Upper lobe of left lung (tissue), 6 donors: ENCODE data around the gene EFNA2. TPM values are rescaled to one million over a fixed set of nuclear protein-coding genes. Genes with fewer than 3 reads are reported as not detected.
A peak's percentile ranks its signal among the peaks of the same experiment; 100 is the strongest.

Source experiments
- ATAC-seq, 2 donors: fragments of 200-7000 bp; cut with Tn5 transposase; one replicate each; pipeline ENCODE4 v1.9.1; 2022; ENCODE audit warnings: mild to moderate bottlenecking in 2 of 2, moderate library complexity in 2 of 2; ENCODE audit not compliant: low FRiP score in 2 of 2
- DNase-seq, 2 donors: peaks; one replicate each; pipeline ENCODE4 v3.0.0-alpha.2; 2019 to 2020
- H3K27ac ChIP-seq, 4 donors: fragments of 200-600 bp; sonication (generic); one replicate each; pipeline ENCODE4 v1.5.1; 2016 to 2019
- H3K27me3 ChIP-seq, 4 donors: fragments of 200-600 bp; sonication (generic); one replicate each; pipeline ENCODE4 v1.5.1; 2017 to 2019
- H3K36me3 ChIP-seq, 4 donors: fragments of 200-600 bp; sonication (generic); one replicate each; pipeline ENCODE4 v1.5.1; 2016 to 2019
- H3K4me1 ChIP-seq, 4 donors: fragments of 200-600 bp; sonication (generic); one replicate each; pipeline ENCODE4 v1.5.1; 2018 to 2019
- H3K4me3 ChIP-seq, 4 donors: fragments of 200-600 bp; sonication (generic); one replicate each; pipeline ENCODE4 v1.5.1; 2017 to 2019; ENCODE audit warnings: mild to moderate bottlenecking in 2 of 4, moderate library complexity in 1 of 4
- H3K9me3 ChIP-seq, 4 donors: fragments of 200-600 bp; sonication (generic); one replicate each; pipeline ENCODE4 v1.5.1; 2018 to 2019
- EP300 ChIP-seq, 4 donors: sonication (generic); formaldehyde crosslinking; IDR thresholded peaks; one replicate each; pipeline ENCODE4 v1.5.1; 2017; ENCODE audit warnings: antibody characterized with exemption in 4 of 4, control low read depth in 2 of 4
- POLR2A ChIP-seq, 4 donors: fragments of 450-650 bp; IDR thresholded peaks; one replicate each; pipeline ENCODE4 v1.5.1; 2016 to 2017; ENCODE audit warnings: antibody characterized with exemption in 4 of 4, mild to moderate bottlenecking in 2 of 4
- POLR2AphosphoS5 ChIP-seq, 2 donors: sonication (generic); formaldehyde crosslinking; IDR thresholded peaks; one replicate each; pipeline ENCODE4 v1.5.1; 2017; ENCODE audit warnings: antibody characterized with exemption in 2 of 2
- WGBS, 2 donors: methylation state at CpG; one replicate each; pipeline ENCODE4 v1.1.5; 2017 to 2018; 5-methylcytosine and 5-hydroxymethylcytosine counted together
- total RNA-seq, 6 donors: library from RNA; depleted of rRNA in 4 of 6; stranded (reverse); fragments of >200 nt in 4 of 6; gene quantifications; one replicate each; pipeline versions ENCODE4 v1.1.0 to v1.2.1, GENCODE V29; 2016 to 2021
- TF ChIP-seq, protein P1 (sequence below), 6 experiments: fragments of 450-650 bp in 4 of 6; fragments of 200-600 bp in 2 of 6; sonication (generic) in 2 of 6; IDR thresholded peaks; one replicate each; pipeline ENCODE4 v1.5.1; 2016 to 2019; ENCODE audit warnings: antibody characterized with exemption in 6 of 6
- donor health status: DM: no; HTN: no; CAD: no; lungs with moderate emphysema.
- donor health status: DM: no; HTN: yes; CAD: no; lungs with severe emphysema.

Gene EFNA2
- total RNA-seq, 6 donors from 2014 or later, result not detected

DNA sequence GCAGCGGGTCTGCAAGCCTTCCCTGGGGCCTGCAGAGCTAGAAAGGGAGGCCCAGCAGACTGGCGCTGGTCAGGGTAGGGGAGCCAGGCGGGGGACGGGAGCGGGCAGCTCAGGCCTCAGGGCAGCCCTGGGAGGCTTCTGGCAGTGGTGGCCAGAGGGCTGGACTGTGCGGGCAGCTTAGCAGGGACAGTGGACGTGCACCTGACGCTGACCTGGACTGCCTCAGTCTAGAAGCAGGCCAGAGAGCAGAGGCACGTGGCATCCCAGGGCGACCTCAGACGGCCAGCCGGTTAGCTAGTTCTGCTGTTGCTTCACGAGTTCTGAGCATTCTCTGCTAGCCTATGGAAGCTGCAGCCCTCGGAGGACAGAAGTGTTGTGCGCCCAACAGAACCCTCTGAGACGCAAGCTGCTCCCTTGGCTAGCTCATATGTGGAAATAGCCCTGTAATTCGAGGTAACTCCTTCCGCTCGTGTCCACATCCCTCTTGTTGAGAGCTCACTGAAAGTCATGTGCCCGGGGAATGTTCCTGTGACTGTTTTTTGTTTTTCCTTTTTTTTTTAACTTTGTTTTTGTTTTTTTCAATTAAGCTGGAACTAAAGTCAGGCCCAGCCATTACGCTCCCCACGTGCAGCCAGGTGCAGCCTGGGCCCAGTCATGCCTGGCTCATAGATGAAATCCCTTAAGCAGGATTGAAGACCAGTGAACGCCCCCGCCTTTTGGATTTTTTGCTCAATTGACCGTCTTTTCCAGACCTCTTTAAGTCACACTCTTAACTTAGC, 12.2 kb upstream of the EFNA2 start:
- H3K9me3 ChIP-seq, result no peaks in the 10 kb centered on the region
- WGBS, 2 donors, result 81 to 85% methylated on average over 19 to 25 of the region's 25 CpGs
- peaks cover 32 to 57% (median 44%) of the 10 kb centered on the region in 4 donors for H3K36me3 ChIP-seq
- H3K27ac ChIP-seq, result peak overlapping the region; percentile 45 to 99 (median 94)
- TF ChIP-seq POLR2A (IDR thresholded peaks at IDR 0.05), result peak in 1 of 4 donors; percentile 10
- TF ChIP-seq POLR2AphosphoS5 (IDR thresholded peaks at IDR 0.05), result no peak
- TF ChIP-seq, protein P1, sequence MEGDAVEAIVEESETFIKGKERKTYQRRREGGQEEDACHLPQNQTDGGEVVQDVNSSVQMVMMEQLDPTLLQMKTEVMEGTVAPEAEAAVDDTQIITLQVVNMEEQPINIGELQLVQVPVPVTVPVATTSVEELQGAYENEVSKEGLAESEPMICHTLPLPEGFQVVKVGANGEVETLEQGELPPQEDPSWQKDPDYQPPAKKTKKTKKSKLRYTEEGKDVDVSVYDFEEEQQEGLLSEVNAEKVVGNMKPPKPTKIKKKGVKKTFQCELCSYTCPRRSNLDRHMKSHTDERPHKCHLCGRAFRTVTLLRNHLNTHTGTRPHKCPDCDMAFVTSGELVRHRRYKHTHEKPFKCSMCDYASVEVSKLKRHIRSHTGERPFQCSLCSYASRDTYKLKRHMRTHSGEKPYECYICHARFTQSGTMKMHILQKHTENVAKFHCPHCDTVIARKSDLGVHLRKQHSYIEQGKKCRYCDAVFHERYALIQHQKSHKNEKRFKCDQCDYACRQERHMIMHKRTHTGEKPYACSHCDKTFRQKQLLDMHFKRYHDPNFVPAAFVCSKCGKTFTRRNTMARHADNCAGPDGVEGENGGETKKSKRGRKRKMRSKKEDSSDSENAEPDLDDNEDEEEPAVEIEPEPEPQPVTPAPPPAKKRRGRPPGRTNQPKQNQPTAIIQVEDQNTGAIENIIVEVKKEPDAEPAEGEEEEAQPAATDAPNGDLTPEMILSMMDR (IDR thresholded peaks at IDR 0.05), result no peak
- H3K27me3 ChIP-seq, result no peaks in the 10 kb centered on the region
- peaks cover 64 to 78% (median 67%) of the 10 kb centered on the region in 4 donors for H3K4me1 ChIP-seq
- DNase-seq (peak; percentile 55 to 75), ATAC-seq (no peak)
- no peak overlapping the region for H3K4me3 ChIP-seq

DNA sequence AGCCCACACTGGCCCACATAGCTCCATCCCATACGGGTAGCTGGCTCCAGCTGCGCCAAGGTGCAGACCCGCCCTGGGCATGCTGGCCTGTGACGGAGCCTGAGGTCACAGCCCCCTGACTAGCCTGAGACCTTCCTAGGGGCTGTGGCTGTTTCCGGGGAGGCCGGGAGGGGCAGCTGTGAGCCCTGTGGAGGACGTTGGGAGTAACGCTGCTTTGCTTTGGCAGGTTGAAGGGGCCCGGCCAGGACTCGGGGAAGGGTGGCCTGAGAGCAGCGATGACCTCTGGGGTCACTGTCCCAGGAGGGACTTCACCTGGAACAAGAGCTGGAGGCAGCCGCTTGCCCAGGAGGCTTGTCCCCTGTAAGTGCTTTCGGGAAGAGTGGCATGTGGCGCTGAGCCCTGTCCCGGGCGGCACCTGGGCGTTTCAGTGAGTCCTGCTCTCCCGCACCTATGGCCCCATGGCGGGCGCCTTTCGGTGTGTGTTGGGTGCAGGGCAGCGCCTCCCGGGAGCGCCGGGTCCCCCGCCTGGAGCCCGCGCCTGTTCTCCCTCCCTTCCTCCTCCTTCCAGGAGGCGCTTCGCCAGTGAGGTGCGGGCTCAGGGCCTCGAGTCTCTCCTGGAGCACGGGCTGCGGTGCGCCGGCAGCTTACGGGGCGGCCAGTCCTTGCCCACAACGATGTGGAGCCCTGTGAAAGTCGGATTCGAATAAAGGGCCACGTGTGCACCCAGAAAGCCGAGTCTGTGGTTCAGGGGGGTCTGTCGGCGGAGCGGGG, 11.4 kb upstream of the EFNA2 start:
- Histone ChIP-seq H3K27me3 (no peaks in the 10 kb centered on the region), H3K36me3 (peaks cover 37 to 65% (median 50%) of the 10 kb centered on the region in 4 donors), H3K4me1 (peaks cover 61 to 73% (median 62%) of the 10 kb centered on the region in 4 donors), H3K9me3 (no peaks in the 10 kb centered on the region), H3K4me3 (peak overlapping the region in 3 of 4 donors; percentile 60 to 69 (median 69)), H3K27ac (peak overlapping the region; percentile 92 to 99 (median 97))
- 83 to 87% methylated on average over 45 of the region's 46 CpGs for WGBS, 2 donors
- ATAC-seq, result no peak
- TF ChIP-seq POLR2AphosphoS5 (IDR thresholded peaks at IDR 0.05) (no peak), POLR2A (IDR thresholded peaks at IDR 0.05) (no peak), EP300 (IDR thresholded peaks at IDR 0.05) (no peak)
- TF ChIP-seq, protein P1 (IDR thresholded peaks at IDR 0.05), result no peak
- peak in 1 of 2 donors; percentile 87 for DNase-seq

DNA sequence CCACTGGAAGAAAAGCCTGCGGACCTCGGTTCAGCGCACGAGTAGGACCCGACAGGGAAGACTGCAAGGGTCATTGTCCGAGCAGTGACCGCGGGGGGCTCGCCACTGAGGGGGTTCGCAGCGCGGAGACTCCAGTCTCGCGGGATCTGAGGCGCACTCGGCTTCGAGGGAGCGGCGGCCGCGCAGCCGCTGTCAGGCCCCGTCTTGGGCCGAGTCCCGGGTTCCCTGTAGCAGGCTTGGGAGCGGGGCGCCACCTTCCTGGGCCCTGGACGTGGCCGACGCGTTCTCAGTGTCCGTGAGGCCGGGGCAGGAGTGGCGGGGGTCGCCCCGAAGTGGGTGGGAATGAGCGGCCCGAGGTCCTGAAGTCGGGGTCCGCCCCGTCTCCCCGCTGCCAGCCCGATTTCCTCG, 10.8 kb upstream of the EFNA2 start:
- Histone ChIP-seq H3K36me3 (peaks cover 37 to 68% (median 53%) of the 10 kb centered on the region in 4 donors), H3K27ac (peak overlapping the region; percentile 92 to 99 (median 97)), H3K9me3 (no peaks in the 10 kb centered on the region), H3K27me3 (no peaks in the 10 kb centered on the region), H3K4me3 (peak overlapping the region in 3 of 4 donors; percentile 60 to 69 (median 69)), H3K4me1 (peaks cover 61 to 71% (median 62%) of the 10 kb centered on the region in 4 donors)
- DNase-seq (no peak), ATAC-seq (peak in 1 of 2 donors; percentile 0)
- TF ChIP-seq, protein P1 (IDR thresholded peaks at IDR 0.05), result no peak
- TF ChIP-seq POLR2A (IDR thresholded peaks at IDR 0.05) (no peak), POLR2AphosphoS5 (IDR thresholded peaks at IDR 0.05) (no peak)
- WGBS, 2 donors, result 45 to 89% methylated on average over 5 to 35 of the region's 44 CpGs

DNA sequence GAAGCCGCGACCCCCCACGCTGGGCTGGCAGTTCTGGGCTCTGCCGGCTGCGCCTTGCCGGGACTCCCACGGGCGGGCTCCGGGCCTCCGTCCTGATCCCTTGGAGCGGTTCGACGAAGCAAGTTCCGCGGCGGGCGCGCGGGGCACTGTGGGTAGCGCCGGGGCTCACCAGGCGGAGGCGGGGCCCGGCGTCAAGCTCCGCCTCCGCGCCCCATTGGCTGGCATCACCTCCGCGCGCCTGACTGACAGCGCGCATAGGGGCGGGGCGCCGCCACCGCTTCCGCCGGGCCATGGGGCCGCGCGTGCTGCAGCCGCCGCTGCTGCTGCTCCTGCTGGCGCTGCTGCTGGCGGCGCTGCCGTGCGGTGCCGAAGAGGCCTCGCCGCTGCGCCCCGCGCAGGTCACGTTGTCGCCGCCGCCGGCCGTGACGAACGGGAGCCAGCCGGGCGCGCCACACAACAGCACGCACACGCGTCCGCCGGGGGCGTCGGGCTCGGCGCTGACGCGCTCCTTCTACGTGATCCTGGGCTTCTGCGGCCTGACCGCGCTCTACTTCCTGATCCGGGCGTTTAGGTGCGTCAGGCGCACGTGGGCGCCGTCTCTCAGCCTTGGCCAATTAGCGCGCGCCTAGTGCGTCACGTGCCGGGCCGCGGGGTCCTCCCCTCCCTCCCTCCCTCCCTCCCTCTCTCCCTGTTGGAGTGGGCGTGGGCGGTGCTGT, 10.3 kb upstream of the EFNA2 start, which contains the start of gene FAM174C:
TSS of gene FAM174C (plus strand) at position 271 of the 716 bp plus-strand sequence. CDS start at position 291, 20 bp downstream.
- H3K27ac ChIP-seq, result peak within 1 kb of the TSS; percentile 92 to 99 (median 97)
- TF ChIP-seq EP300 (IDR thresholded peaks at IDR 0.05), result peak in 1 of 4 donors; percentile 16
- peak in 1 of 2 donors; percentile 59 for TF ChIP-seq POLR2AphosphoS5 (IDR thresholded peaks at IDR 0.05)
- peak in 3 of 4 donors; percentile 72 to 95 (median 80) for TF ChIP-seq POLR2A (IDR thresholded peaks at IDR 0.05)
- TF ChIP-seq, protein P1 (IDR thresholded peaks at IDR 0.05), result peak in 4 of 6 experiments; percentile 38 to 47 (median 40)
- H3K27me3 ChIP-seq, result no peaks in the 10 kb centered on the region
- H3K4me3 ChIP-seq, result peak within 1 kb of the TSS; percentile 60 to 72 (median 69)
- H3K36me3 ChIP-seq, result peaks cover 37 to 64% (median 53%) of the 10 kb centered on the region in 4 donors
- WGBS, 2 donors, result 0% methylated on average over 41 of the region's 98 CpGs; no CpG with 5 or more reads in 1 of the 2 donors
- H3K9me3 ChIP-seq, result no peaks in the 10 kb centered on the region
- peaks cover 57 to 65% (median 57%) of the 10 kb centered on the region in 4 donors for H3K4me1 ChIP-seq
- ATAC-seq, result peak; percentile 91 to 94
- peak; percentile 95 to 99 for DNase-seq
